Measurements from ENCODE around the gene JPH3.

JPH3 gene

GRCh38 chr16:87582966-87583325, 19.4 kb upstream of the JPH3 start:
- Mint-ChIP-seq H3K27me3 (peaks cover 22% of the 10 kb centered on the region), H3K4me3 (no peak overlapping the region), H3K9me3 (no peaks in the 10 kb centered on the region), H3K36me3 (no peaks in the 10 kb centered on the region), H3K27ac (no peak overlapping the region), H3K4me1 (no peaks in the 10 kb centered on the region)
- ATAC-seq (ENCODE audit: low read depth) = no peak
- no peak for DNase-seq (ENCODE audit: low spot score in 2 of 2)

GRCh38 chr16:87583453-87584131, 18.7 kb upstream of the JPH3 start:
- no peaks in the 10 kb centered on the region for H3K9me3 Mint-ChIP-seq
- no peaks in the 10 kb centered on the region for H3K4me1 Mint-ChIP-seq
- H3K4me3 Mint-ChIP-seq = no peak overlapping the region
- peaks cover 20% of the 10 kb centered on the region for H3K27me3 Mint-ChIP-seq
- no peak overlapping the region for H3K27ac Mint-ChIP-seq
- no peaks in the 10 kb centered on the region for H3K36me3 Mint-ChIP-seq
- DNase-seq (ENCODE audit: low spot score in 2 of 2) = no peak
- ATAC-seq (ENCODE audit: low read depth) = no peak

GRCh38 chr16:87584271-87584670, 18.0 kb upstream of the JPH3 start:
- H3K27me3 Mint-ChIP-seq = peaks cover 20% of the 10 kb centered on the region

GRCh38 chr16:87584975-87585374, 17.3 kb upstream of the JPH3 start:
- H3K4me1 Mint-ChIP-seq = no peaks in the 10 kb centered on the region

More at GRCh38 chr16:87584271-87584670, 18.0 kb upstream of the JPH3 start:
- Mint-ChIP-seq H3K36me3 (no peaks in the 10 kb centered on the region), H3K9me3 (no peaks in the 10 kb centered on the region), H3K4me1 (no peaks in the 10 kb centered on the region), H3K4me3 (no peak overlapping the region), H3K27ac (no peak overlapping the region)
- DNase-seq (ENCODE audit: low spot score in 2 of 2) (no peak), ATAC-seq (ENCODE audit: low read depth) (no peak)

GRCh38 chr16:87585442-87586200, 16.7 kb upstream of the JPH3 start:
- H3K27ac Mint-ChIP-seq = no peak overlapping the region
- no peaks in the 10 kb centered on the region for H3K9me3 Mint-ChIP-seq
- H3K4me3 Mint-ChIP-seq = no peak overlapping the region
- H3K27me3 Mint-ChIP-seq = peaks cover 28% of the 10 kb centered on the region
- ATAC-seq (ENCODE audit: low read depth) = no peak
- DNase-seq (ENCODE audit: low spot score in 2 of 2) = no peak
- H3K36me3 Mint-ChIP-seq = no peaks in the 10 kb centered on the region
- no peaks in the 10 kb centered on the region for H3K4me1 Mint-ChIP-seq

More at GRCh38 chr16:87584975-87585374, 17.3 kb upstream of the JPH3 start:
- DNase-seq (ENCODE audit: low spot score in 2 of 2) = no peak
- peaks cover 23% of the 10 kb centered on the region for H3K27me3 Mint-ChIP-seq
- no peaks in the 10 kb centered on the region for H3K36me3 Mint-ChIP-seq
- H3K4me3 Mint-ChIP-seq = no peak overlapping the region
- ATAC-seq (ENCODE audit: low read depth) = no peak
- no peak overlapping the region for H3K27ac Mint-ChIP-seq
- H3K9me3 Mint-ChIP-seq = no peaks in the 10 kb centered on the region

- ATAC-seq (ENCODE audit: low read depth) (no peak), DNase-seq (ENCODE audit: low spot score in 2 of 2) (no peak)
- peaks cover 28% of the 10 kb centered on the region for H3K27me3 Mint-ChIP-seq
- no peak overlapping the region for H3K27ac Mint-ChIP-seq
- no peaks in the 10 kb centered on the region for H3K36me3 Mint-ChIP-seq
- no peaks in the 10 kb centered on the region for H3K4me1 Mint-ChIP-seq
- no peaks in the 10 kb centered on the region for H3K9me3 Mint-ChIP-seq
- H3K4me3 Mint-ChIP-seq = no peak overlapping the region
These were observed 16.0 kb upstream of the JPH3 start for GRCh38 chr16:87586201-87586782.

GRCh38 chr16:87587636-87588035, 14.7 kb upstream of the JPH3 start:
- Mint-ChIP-seq H3K9me3 (no peaks in the 10 kb centered on the region), H3K4me1 (no peaks in the 10 kb centered on the region), H3K4me3 (no peak overlapping the region), H3K27ac (no peak overlapping the region), H3K27me3 (peaks cover 29% of the 10 kb centered on the region), H3K36me3 (no peaks in the 10 kb centered on the region)
- ATAC-seq (ENCODE audit: low read depth) = no peak
- no peak for DNase-seq (ENCODE audit: low spot score in 2 of 2)

GRCh38 chr16:87592018-87592712, 10.1 kb upstream of the JPH3 start:
- ATAC-seq (ENCODE audit: low read depth) (no peak), DNase-seq (ENCODE audit: low spot score in 2 of 2) (no peak)
- Mint-ChIP-seq H3K36me3 (no peaks in the 10 kb centered on the region), H3K27me3 (peaks cover 24% of the 10 kb centered on the region), H3K4me1 (no peaks in the 10 kb centered on the region), H3K4me3 (no peak overlapping the region), H3K27ac (no peak overlapping the region), H3K9me3 (no peaks in the 10 kb centered on the region)

- DNase-seq (ENCODE audit: low spot score in 2 of 2) (no peak), ATAC-seq (ENCODE audit: low read depth) (no peak)
- Mint-ChIP-seq H3K4me1 (no peaks in the 10 kb centered on the region), H3K4me3 (no peak overlapping the region), H3K9me3 (no peaks in the 10 kb centered on the region), H3K27me3 (peaks cover 24% of the 10 kb centered on the region), H3K27ac (no peak overlapping the region), H3K36me3 (no peaks in the 10 kb centered on the region)
These were observed 8.5 kb upstream of the JPH3 start for GRCh38 chr16:87593710-87594258.

GRCh38 chr16:87595712-87596111, 6.6 kb upstream of the JPH3 start:
- Mint-ChIP-seq H3K4me3 (no peak overlapping the region), H3K4me1 (no peaks in the 10 kb centered on the region), H3K36me3 (no peaks in the 10 kb centered on the region), H3K9me3 (no peaks in the 10 kb centered on the region), H3K27ac (no peak overlapping the region), H3K27me3 (peaks cover 20% of the 10 kb centered on the region)
- no peak for ATAC-seq (ENCODE audit: low read depth)
- DNase-seq (ENCODE audit: low spot score in 2 of 2) = no peak

- Mint-ChIP-seq H3K4me1 (no peaks in the 10 kb centered on the region), H3K36me3 (no peaks in the 10 kb centered on the region), H3K27me3 (peaks cover 17% of the 10 kb centered on the region), H3K4me3 (no peak overlapping the region), H3K27ac (no peak overlapping the region), H3K9me3 (no peaks in the 10 kb centered on the region)
- ATAC-seq (ENCODE audit: low read depth) (no peak), DNase-seq (ENCODE audit: low spot score in 2 of 2) (no peak)
These were observed 4.9 kb upstream of the JPH3 start for GRCh38 chr16:87597324-87597830.

- ATAC-seq (ENCODE audit: low read depth) = no peak
- Mint-ChIP-seq H3K27me3 (peaks cover 18% of the 10 kb centered on the region), H3K4me1 (peaks cover 3% of the 10 kb centered on the region), H3K27ac (no peak overlapping the region), H3K4me3 (no peak overlapping the region), H3K36me3 (no peaks in the 10 kb centered on the region), H3K9me3 (no peaks in the 10 kb centered on the region)
- no peak for DNase-seq (ENCODE audit: low spot score in 2 of 2)
These were observed 3.9 kb upstream of the JPH3 start for GRCh38 chr16:87598431-87598830.

GRCh38 chr16:87600246-87600645, 2.1 kb upstream of the JPH3 start:
- Mint-ChIP-seq H3K27me3 (peaks cover 17% of the 10 kb centered on the region), H3K36me3 (no peaks in the 10 kb centered on the region), H3K4me1 (peaks cover 3% of the 10 kb centered on the region), H3K4me3 (no peak overlapping the region), H3K9me3 (no peaks in the 10 kb centered on the region), H3K27ac (no peak overlapping the region)
- ATAC-seq (ENCODE audit: low read depth) (no peak), DNase-seq (ENCODE audit: low spot score in 2 of 2) (no peak)

Data from memory B cell (primary cell).